NCI-H526 (cell line): ENCODE data around the gene UPF2.
"Not testable (repeated sequence)": the region's sequence is repeated elsewhere in the genome, so short reads cannot be mapped to it uniquely, and the experiment has no call there.

Experiments used
- DNase-seq, 2 experiments: peaks; one replicate each; lab custom pipeline; 2025; lab: John Stamatoyannopoulos, UW

The UPF2 gene

GRCh38 chr10:12042797-12043651, at the start of gene UPF2:
UPF2 (minus strand) TSS chr10:12042809; CDS start chr10:12035423, 7,386 bp downstream.
- DNase-seq, result peak; percentile 95

- no peak for DNase-seq
These were observed 48.8 kb upstream of the UPF2 start for GRCh38 chr10:12091421-12091820.

- no peak for DNase-seq
These were observed 46.3 kb upstream of the UPF2 start for GRCh38 chr10:12088919-12089318.

GRCh38 chr10:12081879-12082557, 39.4 kb upstream of the UPF2 start:
- DNase-seq, result no peak

GRCh38 chr10:12081470-12081869, 38.9 kb upstream of the UPF2 start:
- DNase-seq, result no peak

GRCh38 chr10:12077580-12078180, 35.1 kb upstream of the UPF2 start:
- no peak for DNase-seq

- no peak for DNase-seq
These were observed 30.9 kb upstream of the UPF2 start for GRCh38 chr10:12073526-12073925.

GRCh38 chr10:12071441-12071840, 28.8 kb upstream of the UPF2 start:
- DNase-seq, result not testable (repeated sequence)

GRCh38 chr10:12068449-12069269, 26.1 kb upstream of the UPF2 start, which contains the start of gene DHTKD1:
DHTKD1 (plus strand) TSS chr10:12068954; CDS start chr10:12069034, 80 bp downstream.
- DNase-seq, result peak; percentile 87 to 97

GRCh38 chr10:12067336-12067735, 24.7 kb upstream of the UPF2 start:
- DNase-seq, result no peak

GRCh38 chr10:12063483-12063818, 20.8 kb upstream of the UPF2 start:
- no peak for DNase-seq

- peak in 1 of 2 experiments; percentile 3 for DNase-seq
These were observed 20.3 kb upstream of the UPF2 start for GRCh38 chr10:12062754-12063482.

- no peak for DNase-seq
These were observed 18.5 kb upstream of the UPF2 start for GRCh38 chr10:12061124-12061523.

- no peak for DNase-seq
These were observed 14.1 kb upstream of the UPF2 start for GRCh38 chr10:12056748-12057147.

GRCh38 chr10:12055732-12056131, 13.1 kb upstream of the UPF2 start:
- no peak for DNase-seq

- no peak for DNase-seq
These were observed 8.6 kb upstream of the UPF2 start for GRCh38 chr10:12051241-12051640.

GRCh38 chr10:12050528-12050927, 7.9 kb upstream of the UPF2 start:
- DNase-seq, result no peak

GRCh38 chr10:12048547-12048946, 5.9 kb upstream of the UPF2 start:
- DNase-seq, result no peak

GRCh38 chr10:12045596-12045995, 3.0 kb upstream of the UPF2 start:
- no peak for DNase-seq

- peak in 1 of 2 experiments; percentile 37 for DNase-seq
These were observed 206 bp downstream of the UPF2 start for GRCh38 chr10:12042409-12042796.

- peak in 1 of 2 experiments; percentile 7 for DNase-seq
These were observed 722 bp downstream of the UPF2 start for GRCh38 chr10:12041766-12042408.
